ENCODE data around the gene CYP2W1. TPM values are rescaled to one million over a fixed set of nuclear protein-coding genes. Genes with fewer than 3 reads are reported as not detected.
"Not testable (repeated sequence)": the region's sequence is repeated elsewhere in the genome, so short reads cannot be mapped to it uniquely, and the experiment has no call there.

The CYP2W1 gene
- total RNA-seq, 1 donor from 2014 or later: 19.1 TPM

DNA sequence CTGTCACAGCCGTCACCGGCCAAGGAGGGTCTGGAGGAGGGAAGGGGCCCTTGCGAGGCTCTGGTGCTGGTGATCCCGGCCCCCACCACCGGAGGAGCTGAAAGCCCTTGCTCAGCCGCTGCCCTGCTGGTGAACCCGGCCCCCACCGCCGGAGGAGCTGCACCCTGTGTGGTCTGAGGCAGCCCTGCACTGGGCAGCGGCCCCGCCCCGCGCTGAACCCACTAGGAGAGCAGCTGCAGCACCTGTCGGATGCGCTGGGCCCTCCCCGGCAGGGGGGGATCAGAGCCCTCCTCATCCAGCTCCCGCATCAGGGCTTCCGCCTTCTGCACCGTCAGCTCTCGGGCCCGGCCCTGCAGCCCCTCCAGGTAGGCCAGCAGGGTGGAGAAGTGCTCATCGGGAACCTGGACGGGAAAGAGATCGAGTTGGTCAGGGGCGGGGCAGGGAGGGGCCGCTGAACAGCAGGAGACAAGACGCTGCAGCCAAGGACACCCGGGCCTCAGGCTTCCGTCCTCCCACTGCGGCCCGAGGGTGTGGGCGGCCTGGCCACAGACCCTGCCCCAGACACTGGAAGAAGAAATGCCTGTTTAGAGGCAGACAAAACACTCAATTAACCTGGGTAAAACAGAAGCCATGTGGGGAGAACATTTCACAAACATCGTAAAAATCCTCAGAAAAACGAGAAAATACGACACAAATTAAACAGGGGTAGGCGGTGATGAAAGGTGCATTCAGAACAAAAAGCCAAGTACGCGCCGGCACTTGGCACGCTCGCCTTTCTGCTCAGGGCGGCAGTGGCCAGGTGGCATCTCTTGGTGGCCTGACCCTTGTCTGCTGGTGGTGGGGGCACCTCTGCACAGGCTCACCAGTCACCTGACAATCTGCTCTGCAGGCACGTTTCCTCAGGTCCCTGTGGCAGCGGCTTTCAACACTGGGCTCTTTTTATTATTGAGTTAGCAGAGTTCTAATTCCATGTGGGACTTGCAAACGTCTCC is 14.7 kb downstream of the CYP2W1 start:
- DNase-seq: peak; percentile 55

DNA sequence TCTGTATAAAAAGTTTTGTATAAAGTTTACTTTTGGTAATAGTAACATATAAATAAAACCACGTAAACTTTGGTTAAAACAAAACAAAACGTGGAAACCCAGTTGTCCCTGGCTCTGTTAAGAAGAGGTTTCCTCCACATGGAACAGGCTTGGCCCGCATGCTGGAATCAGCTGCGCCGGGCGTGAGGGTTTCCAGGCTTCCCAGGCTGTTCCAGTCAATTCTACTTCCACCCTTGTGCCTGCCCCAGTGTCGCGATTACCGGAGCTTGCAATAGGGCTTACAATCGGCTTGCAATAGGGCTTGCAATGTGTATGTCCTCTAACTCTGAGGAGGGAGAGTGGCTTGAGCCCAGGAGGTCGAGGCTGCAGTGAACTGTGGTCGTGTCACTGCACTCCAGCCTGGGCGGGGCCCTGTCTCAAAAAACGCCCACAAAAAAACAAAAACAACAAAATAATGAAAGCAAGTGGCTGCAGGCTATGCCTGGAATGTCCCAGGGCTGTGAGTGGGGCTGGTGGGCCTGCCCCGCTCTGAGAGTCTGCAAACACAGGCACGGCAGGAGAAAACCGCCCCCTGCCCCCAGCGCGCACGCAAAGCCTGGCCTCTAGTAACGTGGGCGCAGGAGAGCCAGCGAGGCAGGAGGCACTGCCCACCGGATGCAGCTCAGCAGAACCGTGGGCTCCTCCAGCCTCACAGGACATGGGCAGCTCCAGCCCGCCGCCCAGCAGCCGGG is 16.3 kb downstream of the CYP2W1 start:
- no peak for DNase-seq

DNA sequence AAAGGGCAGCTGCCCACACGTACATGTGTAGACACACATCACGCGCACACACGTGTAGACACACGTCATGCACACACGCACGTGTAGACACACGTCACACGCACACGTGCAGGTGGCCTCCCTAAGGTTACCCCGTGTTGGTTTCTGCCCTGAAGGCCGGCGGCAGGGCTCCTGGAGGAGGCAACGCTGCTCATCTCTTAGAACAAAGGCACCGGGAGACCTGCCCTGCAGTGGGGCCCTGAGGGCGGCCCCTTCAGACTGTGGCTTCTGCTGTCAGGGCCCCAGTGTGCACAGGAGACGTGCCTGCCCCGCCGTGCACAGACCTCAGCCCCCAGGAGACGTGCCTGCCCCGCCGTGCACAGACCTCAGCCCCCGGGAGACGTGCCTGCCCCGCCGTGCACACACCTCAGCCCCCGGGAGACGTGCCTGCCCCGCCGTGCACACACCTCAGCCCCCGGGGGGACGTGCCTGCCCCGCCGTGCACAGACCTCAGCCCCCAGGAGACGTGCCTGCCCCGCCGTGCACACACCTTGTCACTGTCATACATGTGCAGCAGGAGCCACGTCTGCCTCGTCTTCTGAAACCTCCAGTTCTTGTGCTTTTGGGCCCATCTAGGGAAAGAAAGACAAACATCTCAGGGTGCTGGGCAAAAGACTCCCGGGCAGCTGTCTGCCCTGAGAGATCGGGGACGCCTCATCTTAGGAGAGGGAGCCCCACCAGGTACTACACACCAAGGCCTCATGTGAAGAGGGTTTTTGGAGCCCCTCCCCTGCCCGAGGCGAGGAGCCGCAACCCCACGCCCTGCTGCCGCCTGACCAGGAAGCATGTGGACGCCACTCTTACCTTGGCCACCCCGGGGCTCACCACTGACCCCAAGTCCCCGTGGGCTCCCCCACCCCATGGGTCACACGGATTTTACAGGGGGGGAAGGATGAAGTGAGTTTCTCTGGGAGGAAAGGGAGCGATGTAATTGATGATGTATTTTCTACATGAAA is 17.3 kb downstream of the CYP2W1 start:
- no peak for DNase-seq

DNA sequence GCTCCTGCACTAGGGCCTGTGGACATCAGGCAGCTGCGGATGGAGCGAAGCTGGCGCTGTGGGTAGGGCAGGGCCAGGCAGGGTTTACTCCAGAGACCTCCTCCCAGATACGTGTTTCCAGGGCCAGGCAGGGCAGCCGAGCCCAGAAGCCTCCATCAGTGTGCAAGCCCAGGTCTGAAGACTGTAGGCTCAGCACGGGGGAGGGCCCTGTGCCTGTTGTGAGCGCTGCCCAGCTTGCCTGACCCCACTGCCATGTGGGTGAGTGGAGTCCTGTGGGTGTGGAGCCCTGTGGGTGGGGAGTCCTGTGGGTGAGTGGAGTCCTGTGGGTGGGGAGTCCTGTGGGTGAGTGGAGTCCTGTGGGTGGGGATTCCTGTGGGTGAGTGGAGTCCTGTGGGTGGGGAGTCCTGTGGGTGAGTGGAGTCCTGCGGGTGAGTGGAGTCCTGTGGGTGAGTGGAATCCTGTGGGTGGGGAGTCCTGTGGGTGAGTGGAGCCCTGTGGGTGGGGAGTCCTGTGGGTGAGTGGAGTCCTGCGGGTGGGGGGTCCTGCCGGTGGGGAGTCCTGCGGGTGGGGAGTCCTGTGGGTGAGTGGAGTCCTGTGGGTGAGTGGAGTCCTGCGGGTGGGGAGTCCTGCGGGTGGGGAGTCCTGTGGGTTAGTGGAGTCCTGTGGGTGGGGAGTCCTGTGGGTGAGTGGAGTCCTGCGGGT is 18.2 kb downstream of the CYP2W1 start:
- peak; percentile 28 for DNase-seq

DNA sequence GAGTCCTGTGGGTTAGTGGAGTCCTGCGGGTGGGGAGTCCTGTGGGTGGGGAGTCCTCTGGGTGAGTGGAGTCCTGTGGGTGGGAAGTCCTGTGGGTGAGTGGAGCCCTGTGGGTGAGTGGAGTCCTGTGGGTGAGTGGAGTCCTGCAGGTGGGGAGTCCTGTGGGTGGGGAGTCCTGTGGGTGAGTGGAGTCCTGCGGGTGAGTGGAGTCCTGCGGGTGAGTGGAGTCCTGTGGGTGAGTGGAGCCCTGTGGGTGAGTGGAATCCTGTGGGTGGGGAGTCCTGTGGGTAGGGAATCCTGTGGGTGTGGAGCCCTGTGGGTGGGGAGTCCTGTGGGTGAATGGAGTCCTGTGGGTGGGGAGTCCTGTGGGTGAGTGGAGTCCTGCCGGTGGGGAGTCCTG is 19.0 kb downstream of the CYP2W1 start:
- not testable (repeated sequence) for DNase-seq

DNA sequence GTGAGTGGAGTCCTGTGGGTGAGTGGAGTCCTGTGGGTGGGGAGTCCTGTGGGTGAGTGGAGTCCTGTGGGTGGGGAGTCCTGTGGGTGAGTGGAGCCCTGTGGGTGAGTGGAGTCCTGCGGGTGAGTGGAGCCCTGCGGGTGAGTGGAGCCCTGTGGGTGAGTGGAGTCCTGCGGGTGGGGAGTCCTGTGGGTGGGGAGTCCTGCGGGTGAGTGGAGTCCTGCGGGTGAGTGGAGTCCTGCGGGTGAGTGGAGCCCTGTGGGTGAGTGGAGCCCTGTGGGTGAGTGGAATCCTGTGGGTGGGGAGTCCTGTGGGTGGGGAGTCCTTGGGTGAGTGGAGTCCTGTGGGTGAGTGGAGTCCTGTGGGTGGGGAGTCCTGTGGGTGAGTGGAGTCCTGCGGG is 19.5 kb downstream of the CYP2W1 start:
- not testable (repeated sequence) for DNase-seq

DNA sequence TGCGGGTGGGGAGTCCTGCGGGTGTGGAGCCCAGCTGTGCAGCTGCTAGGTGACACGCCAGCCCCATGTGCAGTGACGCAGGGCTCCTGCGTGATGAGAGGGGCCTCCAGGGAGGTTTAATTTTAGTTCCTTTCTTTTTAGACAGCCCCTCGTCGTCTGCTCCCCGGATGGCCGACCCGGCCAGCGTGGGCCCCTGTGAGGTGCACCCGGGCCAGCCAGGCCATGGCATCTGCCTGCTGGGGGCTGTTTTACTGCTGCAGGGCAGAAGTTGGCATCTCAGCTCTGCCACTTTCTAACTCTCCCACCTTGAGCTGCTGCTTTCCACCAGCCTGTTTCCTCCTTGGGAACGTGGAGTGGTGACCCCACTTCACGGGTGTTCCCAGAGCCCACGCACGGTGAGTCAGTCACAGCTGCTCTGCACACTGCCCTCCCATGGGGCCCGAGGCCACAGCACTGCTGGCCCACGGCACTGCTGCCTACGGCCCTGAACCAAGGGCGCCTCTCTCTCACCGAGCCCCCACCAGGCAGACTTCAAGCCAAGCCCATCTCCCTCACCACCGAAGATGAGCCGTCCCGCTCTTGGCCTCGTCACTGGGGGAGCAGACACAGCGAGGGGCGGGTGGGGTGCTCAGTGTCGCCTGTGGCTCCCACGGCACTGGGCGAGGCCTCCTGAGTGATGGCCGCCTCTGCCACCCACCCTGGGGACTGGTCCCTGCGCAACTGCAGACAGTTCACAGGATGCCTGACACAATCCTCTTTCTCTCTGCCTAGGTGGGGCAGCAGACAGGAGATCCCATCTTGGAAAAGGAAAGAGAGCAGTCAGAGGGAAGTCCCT is 21.3 kb downstream of the CYP2W1 start:
- DNase-seq: no peak

DNA sequence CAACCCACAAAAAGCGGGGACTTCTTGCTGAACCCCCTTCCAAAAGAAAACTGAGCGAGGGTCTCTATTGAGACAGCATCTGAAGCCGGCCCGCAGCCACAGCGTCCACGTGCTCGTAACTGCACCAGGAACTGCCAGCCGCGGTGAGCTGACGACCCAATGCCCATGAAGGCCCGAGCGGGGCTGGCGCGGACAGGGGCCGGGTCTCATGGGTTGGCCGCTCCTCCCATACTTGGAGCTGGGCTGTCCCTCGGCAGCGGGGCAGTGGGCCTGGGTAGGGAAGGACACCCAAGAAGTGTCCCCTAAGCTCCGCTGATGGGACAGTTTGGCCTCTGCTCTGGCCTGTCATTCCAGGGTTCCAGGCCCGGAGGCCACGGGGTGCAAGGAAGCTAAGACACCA is 22.3 kb downstream of the CYP2W1 start:
- DNase-seq: no peak

DNA sequence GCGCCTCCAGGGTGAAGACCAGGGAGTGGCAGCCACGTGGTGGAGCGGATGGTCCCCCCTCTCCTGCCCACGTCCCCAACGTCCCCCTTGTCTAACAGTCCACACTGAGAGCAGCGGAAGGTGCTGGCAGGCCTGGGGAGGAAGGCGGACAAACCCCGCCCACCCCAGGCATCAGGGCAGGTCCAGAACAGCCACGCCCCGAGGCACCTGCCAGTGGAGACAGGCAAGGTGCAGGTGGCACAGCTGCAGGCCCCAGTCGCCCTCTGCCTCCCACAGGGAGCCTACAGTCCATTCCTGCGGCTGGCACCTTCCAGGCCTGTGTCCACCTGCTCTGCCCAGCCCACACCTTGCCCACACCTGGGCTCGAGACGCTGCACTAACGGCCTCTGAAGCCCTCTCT is 24.9 kb downstream of the CYP2W1 start:
- no peak for DNase-seq

DNA sequence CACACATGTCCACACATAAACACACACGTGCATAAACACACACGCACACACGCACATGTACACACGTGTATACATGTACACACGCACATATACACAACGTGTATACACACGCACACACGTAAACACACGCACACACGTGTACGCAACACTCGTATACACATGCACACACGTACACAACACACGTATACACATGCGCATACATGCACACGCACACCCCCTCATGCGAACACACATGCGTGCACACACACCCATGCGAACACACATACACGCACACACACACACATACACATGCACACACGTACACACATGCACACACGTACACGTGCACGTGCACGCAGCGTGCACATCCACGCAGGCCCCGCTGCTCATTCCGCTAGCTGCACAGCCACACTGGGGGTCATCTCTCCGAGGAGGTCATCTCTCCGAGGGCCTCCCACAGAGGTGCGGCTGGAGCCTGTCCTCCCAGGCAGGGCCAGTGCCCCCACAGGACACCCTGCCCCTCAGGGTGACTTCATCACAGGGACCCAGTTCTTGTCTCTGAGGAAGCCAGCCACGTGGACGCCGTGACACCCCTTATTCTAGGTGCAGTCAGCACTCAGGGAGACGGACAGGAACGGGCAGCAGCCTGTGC is 25.9 kb downstream of the CYP2W1 start:
- no peak for DNase-seq

DNA sequence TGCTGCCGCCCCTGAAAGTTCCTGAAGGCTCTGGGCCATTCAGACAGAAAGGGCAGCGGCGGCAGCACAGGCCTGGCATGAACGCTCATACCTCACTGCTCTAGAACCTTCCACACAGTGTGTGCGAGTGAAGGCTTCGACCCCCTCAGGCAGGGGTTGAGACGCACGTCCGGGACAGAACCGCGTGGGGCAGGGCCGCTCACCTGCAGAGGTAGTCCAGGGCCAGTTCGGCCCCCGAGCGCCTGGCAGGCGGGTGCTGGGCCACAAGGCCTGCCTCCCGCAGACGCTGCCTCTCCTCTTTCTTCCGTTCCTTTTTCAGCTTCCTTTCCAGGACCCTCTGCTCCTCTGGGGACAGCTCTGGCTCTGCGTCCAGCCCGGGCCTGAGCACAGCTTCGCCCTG is 26.8 kb downstream of the CYP2W1 start:
- no peak for DNase-seq

DNA sequence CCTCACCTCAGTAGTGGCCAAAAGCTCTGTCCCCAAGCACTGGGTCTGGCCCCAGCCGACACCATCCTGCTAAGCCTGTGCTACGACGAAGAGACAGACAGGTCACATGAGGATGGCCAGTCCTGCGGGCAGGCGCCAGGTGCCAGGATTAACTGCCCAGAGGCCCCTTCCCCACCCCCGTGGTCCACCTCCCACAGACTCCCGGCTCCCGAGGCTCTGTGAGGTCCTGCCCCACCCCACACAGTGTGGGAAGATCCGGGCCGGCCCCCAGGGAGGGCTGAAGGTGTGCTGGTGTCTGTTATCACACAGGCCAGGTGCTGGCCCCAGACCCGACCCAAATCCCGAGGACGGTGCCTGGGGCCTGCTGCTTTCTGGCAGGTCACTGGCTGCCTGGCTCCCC is 27.2 kb downstream of the CYP2W1 start:
- no peak for DNase-seq

DNA sequence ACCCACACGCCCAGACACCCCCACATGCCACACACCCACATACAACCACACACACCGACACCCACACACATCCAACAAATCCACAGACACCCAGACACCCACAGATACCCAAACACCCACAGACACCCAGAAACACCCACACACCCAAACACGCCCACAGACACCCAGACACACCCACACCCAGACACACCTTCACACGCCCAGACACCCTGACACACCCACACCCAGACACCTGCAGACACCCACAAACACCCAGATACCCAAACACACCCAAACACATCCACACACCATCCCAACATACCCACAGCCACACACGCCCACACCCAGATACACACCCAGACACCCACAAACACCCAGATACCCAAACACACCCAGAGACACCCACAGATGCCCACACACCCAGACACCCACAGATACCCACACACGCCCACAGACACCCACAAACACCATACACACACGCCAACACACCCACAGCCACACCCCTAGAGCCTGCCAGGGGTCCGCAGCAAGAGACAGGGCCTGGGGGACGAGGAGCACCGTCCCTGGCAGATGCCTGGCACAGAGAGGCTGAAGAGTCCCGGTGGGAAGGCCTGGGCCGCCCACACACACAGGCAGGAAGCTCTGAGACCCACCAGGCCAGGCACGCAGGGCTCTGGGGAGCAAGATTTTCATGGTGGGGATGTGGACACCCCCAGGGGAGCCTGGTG is 28.5 kb downstream of the CYP2W1 start:
- no peak for DNase-seq

DNA sequence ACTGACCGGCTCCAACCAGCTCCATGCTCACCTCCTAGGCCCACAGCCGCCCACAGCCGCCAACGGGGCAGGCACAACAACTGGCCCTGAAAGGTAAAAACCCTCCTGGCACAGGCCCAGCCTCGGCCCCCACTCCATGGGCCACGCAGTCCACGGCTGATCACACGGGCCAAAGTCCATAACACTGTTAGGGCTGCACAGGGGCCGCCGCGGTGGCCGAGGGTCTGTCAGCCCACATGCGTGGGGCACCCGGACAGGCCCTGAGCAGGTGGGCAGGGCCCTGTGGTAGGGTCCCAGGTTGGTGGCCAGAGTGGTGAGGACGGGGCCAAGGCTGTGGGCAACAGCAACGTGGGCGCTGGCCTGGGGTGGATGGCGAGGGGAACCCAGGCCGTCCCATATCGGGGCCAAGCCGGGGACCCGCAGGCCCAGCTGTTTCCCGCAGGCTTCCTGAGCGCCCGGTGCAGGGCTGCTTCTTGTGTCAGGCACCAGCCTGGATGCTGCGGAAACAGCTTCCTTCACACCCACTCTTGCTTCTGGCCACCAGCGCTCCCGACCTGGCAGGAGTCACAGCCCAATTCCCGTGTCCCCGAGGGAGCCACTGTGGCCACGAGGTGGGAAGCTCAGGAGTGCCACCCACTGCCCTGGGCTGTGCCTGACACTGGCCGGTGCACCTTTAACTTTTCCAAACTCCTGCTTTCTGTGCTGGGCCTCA is 29.2 kb downstream of the CYP2W1 start:
- no peak for DNase-seq

DNA sequence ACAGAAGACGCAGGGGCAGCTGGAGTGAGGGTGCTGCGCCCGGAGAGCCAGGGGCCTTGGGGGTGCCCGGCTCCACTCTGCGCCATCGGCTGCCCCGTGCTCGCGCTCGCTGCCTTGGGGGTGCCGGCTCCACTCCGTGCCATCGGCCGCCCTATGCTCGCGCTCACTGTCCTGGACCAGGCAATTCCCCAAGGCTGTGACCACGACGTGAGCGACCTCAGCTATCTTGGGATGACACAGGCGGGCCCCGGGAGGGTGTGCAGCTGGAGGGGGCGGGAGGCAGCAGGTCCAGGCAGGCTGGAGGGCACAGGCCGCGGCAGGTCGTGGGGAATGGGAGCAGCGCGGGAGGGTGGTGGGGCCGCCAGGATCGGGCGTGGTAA is 29.7 kb downstream of the CYP2W1 start:
- DNase-seq: peak; percentile 0

DNA sequence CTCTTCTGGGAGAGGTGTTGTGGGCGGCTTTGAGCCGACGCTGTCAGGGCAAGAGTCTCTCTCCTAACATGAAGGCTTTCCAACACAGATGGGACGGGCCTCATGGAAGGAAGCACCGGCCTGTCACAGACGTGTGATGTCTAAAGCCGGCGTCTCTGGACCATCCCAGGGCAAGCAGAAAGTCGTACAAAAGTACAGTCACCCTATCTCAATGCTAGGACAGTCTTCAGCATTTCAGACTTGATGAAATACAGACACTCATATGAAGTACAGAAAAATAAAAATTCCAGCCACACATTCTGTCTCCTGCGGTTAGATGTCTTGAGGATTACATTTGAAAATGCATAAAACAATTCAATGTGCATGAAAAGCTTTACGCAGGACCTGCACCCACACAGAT is 30.6 kb downstream of the CYP2W1 start:
- peak; percentile 17 for DNase-seq

DNA sequence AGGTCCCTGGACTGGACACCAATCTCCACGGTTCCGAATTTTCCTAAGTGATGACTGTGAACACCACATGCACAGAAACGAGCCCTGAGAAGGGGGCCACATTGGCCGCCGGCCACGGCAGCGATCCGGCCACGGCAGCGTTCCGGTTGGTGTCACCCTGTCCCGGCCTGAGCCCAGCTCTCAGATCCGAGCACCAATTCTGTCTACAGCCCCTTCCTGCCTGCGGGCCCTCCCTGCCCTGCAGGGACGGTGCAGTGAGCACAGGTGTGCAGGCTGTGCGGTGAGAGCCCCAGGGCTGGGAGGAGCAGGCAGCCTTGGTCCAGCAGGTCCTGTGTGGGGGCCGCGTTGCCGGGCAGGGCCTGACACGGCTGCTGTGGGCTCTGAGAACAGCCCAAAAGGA is 31.7 kb downstream of the CYP2W1 start:
- peak; percentile 0 for DNase-seq
